GM19467 (cell line): ENCODE data around the gene ZNF682.
"Not testable (repeated sequence)": the region's sequence is repeated elsewhere in the genome, so short reads cannot be mapped to it uniquely, and the experiment has no call there.

Experiments
- ATAC-seq: cut with Tn5 transposase; IDR thresholded peaks from one replicate; pipeline ENCODE4 v1.9.1; 2021; ENCODE audit warnings: mild to moderate bottlenecking, moderate library complexity; ENCODE audit not compliant: unreplicated experiment

The ZNF682 gene

GRCh38 chr19:20039203-20039723 is at the start of gene ZNF682:
Gene ZNF682, minus strand, starts transcription at chr19:20039505. Its CDS starts 160 bp downstream, at chr19:20039345.
- ATAC-seq = peak; percentile 92

- ATAC-seq = not testable (repeated sequence)
Observed at GRCh38 chr19:20082876-20083275, 43.6 kb upstream of the ZNF682 start.

GRCh38 chr19:20082232-20082833 is 43.0 kb upstream of the ZNF682 start:
- not testable (repeated sequence) for ATAC-seq

GRCh38 chr19:20080656-20081055 is 41.4 kb upstream of the ZNF682 start:
- no peak for ATAC-seq

GRCh38 chr19:20079476-20079875 is 40.2 kb upstream of the ZNF682 start:
- ATAC-seq = no peak

GRCh38 chr19:20078581-20079031 is 39.3 kb upstream of the ZNF682 start:
- no peak for ATAC-seq

- peak; percentile 79 for ATAC-seq
Observed at GRCh38 chr19:20077791-20078463, 38.6 kb upstream of the ZNF682 start, which contains the start of gene ZNF90. Gene ZNF90, plus strand, starts transcription at chr19:20078000. Its CDS starts 133 bp downstream, at chr19:20078133.

- ATAC-seq = no peak
Observed at GRCh38 chr19:20072936-20073335, 33.6 kb upstream of the ZNF682 start.

GRCh38 chr19:20070691-20071090 is 31.4 kb upstream of the ZNF682 start:
- no peak for ATAC-seq

GRCh38 chr19:20068559-20068958 is 29.3 kb upstream of the ZNF682 start:
- ATAC-seq = not testable (repeated sequence)

- ATAC-seq = no peak
Observed at GRCh38 chr19:20067943-20068342, 28.6 kb upstream of the ZNF682 start.

- ATAC-seq = no peak
Observed at GRCh38 chr19:20066861-20067260, 27.6 kb upstream of the ZNF682 start.

GRCh38 chr19:20060282-20060681 is 21.0 kb upstream of the ZNF682 start:
- no peak for ATAC-seq

GRCh38 chr19:20058738-20059137 is 19.4 kb upstream of the ZNF682 start:
- ATAC-seq = not testable (repeated sequence)

- ATAC-seq = peak; percentile 97
Observed at GRCh38 chr19:20051841-20052768, 12.8 kb upstream of the ZNF682 start.

GRCh38 chr19:20045742-20046141 is 6.4 kb upstream of the ZNF682 start:
- ATAC-seq = not testable (repeated sequence)

GRCh38 chr19:20044663-20045062 is 5.4 kb upstream of the ZNF682 start:
- no peak for ATAC-seq

GRCh38 chr19:20038358-20039202 is 725 bp downstream of the ZNF682 start:
- ATAC-seq = no peak

- ATAC-seq = no peak
Observed at GRCh38 chr19:20035935-20036334, 3.4 kb downstream of the ZNF682 start.

- ATAC-seq = no peak
Observed at GRCh38 chr19:20028611-20029010, 10.7 kb downstream of the ZNF682 start.
